Activated CD4-positive, alpha-beta T cell treated with anti-CD3 and anti-CD28 coated beads for 48 hours (primary cell): ENCODE results near the gene MESP1.
A peak's percentile ranks its signal among the peaks of the same experiment; 100 is the strongest.
"Not testable (repeated sequence)": the region's sequence is repeated elsewhere in the genome, so short reads cannot be mapped to it uniquely, and the experiment has no call there.

Source experiments
- DNase-seq: peaks from one replicate; pipeline ENCODE4 v3.0.0-alpha.2; 2020

The MESP1 gene

GRCh38 chr15:89750560-89751542 lies at the start of gene MESP1:
MESP1 (minus strand) TSS chr15:89751249; CDS start chr15:89751231, 18 bp downstream.
- DNase-seq: peak; percentile 91

- no peak for DNase-seq
These were observed 49.0 kb upstream of the MESP1 start for GRCh38 chr15:89799918-89800498.

GRCh38 chr15:89799011-89799911 lies 48.2 kb upstream of the MESP1 start:
- no peak for DNase-seq

- DNase-seq: no peak
These were observed 46.7 kb upstream of the MESP1 start for GRCh38 chr15:89797678-89798201.

GRCh38 chr15:89795996-89796395 lies 44.9 kb upstream of the MESP1 start:
- no peak for DNase-seq

GRCh38 chr15:89794627-89795241 lies 43.7 kb upstream of the MESP1 start:
- no peak for DNase-seq

- DNase-seq: no peak
These were observed 41.2 kb upstream of the MESP1 start for GRCh38 chr15:89792106-89792805.

- no peak for DNase-seq
These were observed 39.6 kb upstream of the MESP1 start for GRCh38 chr15:89790661-89791060.

- DNase-seq: no peak
These were observed 39.2 kb upstream of the MESP1 start for GRCh38 chr15:89790206-89790605.

- DNase-seq: not testable (repeated sequence)
These were observed 37.5 kb upstream of the MESP1 start for GRCh38 chr15:89788585-89788984.

GRCh38 chr15:89787944-89788343 lies 36.9 kb upstream of the MESP1 start:
- DNase-seq: no peak

GRCh38 chr15:89785774-89786140 lies 34.7 kb upstream of the MESP1 start:
- no peak for DNase-seq

GRCh38 chr15:89785064-89785773 lies 34.2 kb upstream of the MESP1 start:
- no peak for DNase-seq

GRCh38 chr15:89784686-89784960 lies 33.6 kb upstream of the MESP1 start:
- DNase-seq: no peak

- no peak for DNase-seq
These were observed 33.0 kb upstream of the MESP1 start for GRCh38 chr15:89783861-89784685.

- DNase-seq: no peak
These were observed 32.2 kb upstream of the MESP1 start for GRCh38 chr15:89783111-89783860.

GRCh38 chr15:89782619-89782950 lies 31.5 kb upstream of the MESP1 start:
- not testable (repeated sequence) for DNase-seq

- peak; percentile 27 for DNase-seq
These were observed 31.0 kb upstream of the MESP1 start for GRCh38 chr15:89781891-89782618.

GRCh38 chr15:89781055-89781454 lies 30.0 kb upstream of the MESP1 start:
- peak; percentile 55 for DNase-seq
